Erythroblast (primary cell): Measurements from ENCODE around the gene MYO9B.

Source experiments
- DNase-seq, 2 experiments: peaks; one replicate each; lab custom pipeline; 2025; lab: John Stamatoyannopoulos, UW
- GATA1 ChIP-seq: IDR thresholded peaks from 2 replicates; pipeline ENCODE4 v1.6.1; 2011; ENCODE audit warnings: low read depth, mild to moderate bottlenecking, control low read depth, low read length, moderate library complexity
- POLR2A ChIP-seq: IDR thresholded peaks from 2 replicates; pipeline ENCODE4 v1.6.1; 2011; ENCODE audit warnings: mild to moderate bottlenecking, low read length

MYO9B gene

GRCh38 chr19:17213334-17213733 lies 137.8 kb downstream of the MYO9B start:
- no peak for DNase-seq
- TF ChIP-seq POLR2A (no peak), GATA1 (no peak)

DNA sequence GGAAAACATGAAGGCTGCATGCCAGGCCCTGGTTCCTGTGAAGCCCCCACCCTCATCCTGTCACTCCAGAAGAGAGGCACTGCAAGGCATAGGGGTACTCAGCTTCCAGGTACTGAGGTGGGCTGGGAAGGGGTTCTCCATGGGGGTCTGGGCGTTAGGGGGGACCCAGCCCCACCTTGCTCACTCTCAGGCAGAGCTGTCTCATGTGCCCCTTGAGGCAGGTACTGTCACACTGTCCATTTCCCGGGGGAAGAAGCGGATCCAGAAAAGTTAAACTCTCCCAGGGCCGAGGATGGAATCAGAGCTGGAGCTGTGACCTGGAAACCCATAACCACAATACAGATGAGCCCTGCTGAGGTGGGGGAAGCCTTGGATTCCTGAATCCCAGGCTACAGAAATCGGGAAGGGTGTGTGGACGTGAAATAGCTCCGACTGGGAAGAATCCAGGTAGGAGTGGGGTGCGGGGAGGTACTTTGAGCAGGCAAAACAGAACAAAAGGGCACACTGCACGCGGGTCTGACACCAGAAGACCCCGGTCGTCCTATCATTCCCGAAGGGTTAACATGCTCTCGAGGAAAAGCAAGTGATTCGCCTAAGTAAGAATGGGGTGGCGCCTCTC lies 139.0 kb downstream of the MYO9B start:
- TF ChIP-seq GATA1 = no peak
- no peak for TF ChIP-seq POLR2A
- no peak for DNase-seq

GRCh38 chr19:17215127-17215971 lies 139.8 kb downstream of the MYO9B start, which contains the start of gene USE1:
Gene USE1 (plus strand): TSS chr19:17215357. CDS start chr19:17215406, 49 bp downstream.
- DNase-seq = peak; percentile 95
- no peak for TF ChIP-seq GATA1
- TF ChIP-seq POLR2A = peak; percentile 91

GRCh38 chr19:17216058-17216670 lies 140.6 kb downstream of the MYO9B start:
- TF ChIP-seq POLR2A = no peak
- TF ChIP-seq GATA1 = no peak
- DNase-seq = no peak

GRCh38 chr19:17219286-17219685 lies 143.7 kb downstream of the MYO9B start:
- TF ChIP-seq POLR2A (no peak), GATA1 (no peak)
- DNase-seq = no peak

DNA sequence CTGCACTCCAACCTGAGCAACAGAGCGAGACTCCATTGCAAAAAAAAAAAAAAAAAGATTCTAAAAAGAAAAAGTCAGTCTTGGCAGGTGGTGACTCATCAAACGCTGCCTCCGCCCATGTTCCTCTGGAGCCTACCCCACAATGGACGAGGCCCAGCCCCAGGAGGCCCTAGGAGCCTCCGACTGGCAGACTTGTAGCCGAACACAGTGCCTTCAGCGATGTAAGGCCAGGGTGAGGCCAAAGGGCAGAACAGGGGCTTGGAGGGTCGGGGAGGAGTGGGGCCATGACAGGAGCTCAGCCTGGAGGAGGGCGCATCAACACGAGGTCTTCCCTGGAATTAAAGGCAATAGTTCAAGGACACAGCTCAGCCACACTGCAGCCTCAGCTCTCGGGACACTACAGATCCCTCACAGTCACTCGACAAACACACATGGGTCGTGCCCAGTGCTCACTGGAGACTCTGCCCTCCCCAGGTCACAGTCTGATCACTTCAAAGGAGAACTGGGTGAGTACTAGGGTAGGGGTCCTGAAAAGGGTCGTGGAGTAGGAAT lies 144.7 kb downstream of the MYO9B start:
- TF ChIP-seq GATA1 (no peak), POLR2A (peak; percentile 62)
- DNase-seq = peak; percentile 72 to 85

DNA sequence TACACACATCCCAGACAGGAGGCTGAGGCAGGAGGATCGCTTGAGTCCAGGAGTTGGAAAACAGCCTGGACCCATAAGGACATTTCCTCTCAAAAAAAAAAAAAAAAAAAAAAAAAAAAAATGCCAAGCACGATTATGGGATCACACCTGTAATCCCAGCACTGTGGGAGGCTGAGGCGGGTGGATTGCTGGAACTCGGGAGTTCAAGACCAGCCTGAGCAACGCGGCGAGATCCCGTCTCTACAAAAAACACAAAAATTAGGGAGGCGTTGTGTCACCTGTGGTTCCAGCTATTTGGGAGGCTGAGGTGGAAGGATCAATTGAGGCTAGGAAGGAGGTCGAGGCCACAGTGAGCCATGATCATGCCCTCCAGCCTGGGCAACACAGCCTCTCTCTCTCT lies 149.5 kb downstream of the MYO9B start:
- no peak for DNase-seq
- TF ChIP-seq GATA1 (no peak), POLR2A (no peak)

DNA sequence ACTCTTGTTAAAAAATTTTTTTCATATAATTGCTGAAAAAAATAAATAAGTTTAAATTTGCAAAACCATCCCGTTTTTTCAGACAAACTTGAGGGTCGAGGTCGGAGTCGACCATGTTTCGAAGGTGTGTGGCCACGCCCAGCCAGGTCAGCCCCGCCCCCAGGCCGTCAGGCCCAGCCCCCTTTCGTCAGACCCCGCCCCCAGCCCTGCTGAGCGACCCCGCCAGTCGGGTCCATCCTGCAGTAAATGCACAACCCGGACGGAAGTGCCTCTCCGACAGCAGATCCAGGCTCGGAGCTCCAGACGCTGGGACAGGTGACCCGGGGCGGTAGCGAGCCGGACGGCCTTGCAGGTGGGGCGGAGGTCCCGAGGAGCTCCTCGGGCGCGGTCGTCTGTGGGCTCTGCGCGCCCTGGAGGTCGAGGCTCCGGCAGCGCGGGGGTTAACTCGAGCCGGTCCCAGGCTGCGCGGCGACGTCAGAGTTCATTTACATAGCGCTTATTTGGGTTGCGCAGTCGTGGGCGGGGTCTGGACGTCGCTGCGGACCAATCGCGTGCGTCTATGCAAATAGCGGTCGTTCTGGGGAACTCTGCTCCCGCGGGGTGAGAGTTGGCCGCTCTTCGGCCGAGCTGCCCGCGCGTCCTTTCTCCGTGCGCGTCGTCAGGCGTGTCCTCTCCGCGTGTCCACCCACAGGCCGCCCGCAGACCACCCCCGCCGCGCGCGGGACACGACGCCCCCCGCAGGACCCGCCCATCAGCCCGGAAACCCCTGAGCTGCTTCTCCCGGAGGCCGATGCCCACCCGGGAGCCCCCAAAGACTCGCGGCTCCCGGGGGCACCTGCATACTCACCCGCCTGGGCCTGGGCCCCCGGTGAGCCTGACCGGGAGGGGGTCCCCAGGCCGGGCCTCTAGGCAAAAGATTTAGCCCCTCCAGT lies 150.7 kb downstream of the MYO9B start, which contains the start of gene OCEL1:
OCEL1 (plus strand) TSS at position 225 of the 932 bp plus-strand sequence; CDS start at position 247, 22 bp downstream.
- TF ChIP-seq GATA1 (no peak), POLR2A (peak; percentile 71)
- DNase-seq = peak; percentile 99

DNA sequence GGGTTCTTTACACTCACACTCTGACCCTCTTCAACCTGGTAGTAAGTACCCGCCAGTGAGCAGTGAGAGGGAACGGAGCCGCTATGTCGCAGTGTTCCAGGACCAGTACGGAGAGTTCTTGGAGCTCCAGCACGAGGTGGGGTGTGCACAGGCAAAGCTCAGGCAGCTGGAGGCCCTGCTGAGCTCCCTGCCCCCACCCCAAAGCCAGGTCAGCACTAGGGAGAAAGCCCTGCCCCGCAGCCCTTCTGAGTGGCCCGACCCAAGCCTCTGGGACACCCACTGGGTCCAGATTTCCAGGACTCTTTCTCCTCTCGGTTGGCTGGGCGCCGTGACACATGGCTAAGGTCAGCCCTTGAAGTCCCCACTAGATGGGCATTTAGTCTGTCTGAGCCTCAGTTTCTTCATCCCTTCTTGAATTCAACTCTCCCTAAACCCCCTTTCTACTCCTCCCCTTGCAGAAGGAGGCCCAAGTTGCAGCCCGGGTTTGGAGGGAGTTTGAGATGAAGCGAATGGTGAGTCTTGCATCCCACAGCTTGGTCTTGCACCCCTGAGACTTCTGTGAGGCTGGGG lies 152.3 kb downstream of the MYO9B start:
- TF ChIP-seq GATA1 (no peak), POLR2A (no peak)
- DNase-seq = no peak

DNA sequence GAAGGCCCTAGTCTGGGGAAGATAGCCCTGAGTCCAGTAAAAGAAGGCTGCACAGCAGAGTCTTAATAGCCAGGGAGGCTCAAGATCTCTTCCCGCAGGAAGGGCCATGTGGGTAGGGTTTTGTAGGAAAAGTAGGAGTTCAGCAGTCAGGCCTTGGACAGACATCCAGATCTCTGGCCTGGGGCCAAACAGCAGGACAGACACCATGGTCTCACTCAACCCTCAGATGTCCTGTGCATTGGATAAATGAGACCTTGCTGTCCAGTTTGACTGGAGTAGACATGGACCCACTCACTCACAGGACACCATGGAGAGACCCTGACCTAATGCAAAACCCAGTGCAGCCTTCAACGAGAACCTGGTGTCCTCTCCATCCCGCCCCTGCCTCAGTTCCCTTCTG lies 154.3 kb downstream of the MYO9B start:
- no peak for DNase-seq
- TF ChIP-seq POLR2A (no peak), GATA1 (no peak)

DNA sequence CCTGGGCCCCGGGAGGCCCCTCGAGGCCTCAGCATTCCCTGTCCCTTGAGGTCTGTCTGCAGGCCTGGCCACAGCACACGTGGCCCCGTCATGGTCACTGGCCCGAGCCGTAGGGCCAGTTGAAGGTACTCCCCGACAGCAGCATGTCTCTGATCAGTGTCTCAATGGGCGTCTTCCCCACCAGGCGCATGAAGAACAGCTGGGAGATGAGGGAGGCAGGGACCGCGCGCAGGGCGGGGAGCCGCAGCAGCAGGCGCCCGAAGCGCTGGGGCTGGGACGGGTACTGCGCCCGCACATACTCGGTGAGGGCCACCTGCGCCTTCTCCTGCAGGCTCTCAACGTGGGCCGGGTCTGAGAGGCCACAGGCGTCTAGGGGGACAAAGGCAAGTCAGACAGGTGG lies 156.7 kb downstream of the MYO9B start:
- no peak for TF ChIP-seq GATA1
- DNase-seq = no peak

DNA sequence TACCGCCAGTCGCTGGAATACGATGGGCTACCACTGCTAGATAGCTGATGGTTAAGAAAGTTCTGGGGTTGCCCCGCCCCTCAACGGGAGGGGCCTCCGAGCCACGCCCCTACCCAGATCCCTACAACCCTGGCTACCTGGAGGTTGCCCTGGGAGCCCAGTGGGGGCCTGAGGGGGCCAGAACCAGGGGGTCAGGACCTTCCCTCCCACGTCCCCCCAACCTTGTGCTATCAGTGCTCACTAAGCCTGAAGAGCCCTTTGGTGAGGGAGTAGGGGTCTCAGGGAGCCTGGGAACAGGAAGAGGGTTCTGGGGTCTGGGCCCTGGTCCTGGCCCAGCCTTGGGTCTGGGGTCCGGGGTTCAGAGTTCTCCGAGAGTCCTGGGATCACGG lies 159.3 kb downstream of the MYO9B start:
- no peak for TF ChIP-seq GATA1
- peak; percentile 43 for TF ChIP-seq POLR2A
- peak; percentile 73 to 83 for DNase-seq
